Heart right ventricle (tissue), 16 donors: ENCODE data around the gene CFTR. TPM values are rescaled to one million over a fixed set of nuclear protein-coding genes. Genes with fewer than 3 reads are reported as not detected.

Experiments
- ATAC-seq, 8 donors: fragments of 200-7000 bp; cut with Tn5 transposase; one replicate each; pipeline ENCODE4 v1.9.1; 2020; ENCODE audit warnings: mild to moderate bottlenecking in 8 of 8, moderate library complexity in 8 of 8, moderate number of reproducible peaks in 1 of 8
- DNase-seq, 2 donors: peaks; one replicate each; pipeline ENCODE4 v3.0.0-alpha.2; 2020
- H3K27ac ChIP-seq, 10 donors: fragments of 200-600 bp; sonication (generic) in 2 of 10; one replicate each; pipeline versions ENCODE4 v1.5.0 to v1.8.0; 2020 to 2022; ENCODE audit warnings: mild to moderate bottlenecking in 3 of 10
- H3K27me3 ChIP-seq, 7 donors: fragments of 200-600 bp; one replicate each; pipeline ENCODE4 v1.8.0; 2021 to 2022; ENCODE audit warnings: mild to moderate bottlenecking in 2 of 7
- H3K36me3 ChIP-seq, 9 donors: fragments of 200-600 bp; sonication (generic) in 1 of 9; one replicate each; pipeline versions ENCODE4 v1.5.0 to v1.8.0; 2020 to 2022; ENCODE audit warnings: mild to moderate bottlenecking in 2 of 9
- H3K4me1 ChIP-seq, 9 donors: fragments of 200-600 bp; sonication (generic) in 1 of 9; one replicate each; pipeline versions ENCODE4 v1.5.0 to v1.8.0; 2020 to 2022; ENCODE audit warnings: mild to moderate bottlenecking in 4 of 9
- H3K4me3 ChIP-seq, 10 donors: fragments of 200-600 bp; sonication (generic) in 2 of 10; one replicate each; pipeline versions ENCODE4 v1.5.0 to v1.8.0; 2020 to 2022; ENCODE audit warnings: mild to moderate bottlenecking in 7 of 10, moderate library complexity in 2 of 10
- H3K9me3 ChIP-seq, 11 donors: fragments of 200-600 bp in 10 of 11; sonication (generic) in 2 of 11; one replicate each; pipeline versions ENCODE4 v1.5.0 to v1.8.0; 2013 to 2022; ENCODE audit warnings: mild to moderate bottlenecking in 2 of 11, control low read depth in 1 of 11, moderate library complexity in 1 of 11
- CTCF ChIP-seq, 9 donors: fragments of 200-600 bp; sonication (generic) in 2 of 9; IDR thresholded peaks; one replicate each; pipeline versions ENCODE4 v1.5.0 to v1.8.0; 2021 to 2022; ENCODE audit warnings: antibody characterized with exemption in 9 of 9, mild to moderate bottlenecking in 5 of 9, moderate library complexity in 1 of 9
- WGBS, 2 donors: extraction: QIAGEN DNeasy Blood & Tissue Kit; methylation state at CpG; one replicate each; pipeline ENCODE4 v1.1.7; 2013; ENCODE audit warnings: inconsistent platforms in 1 of 2; 5-methylcytosine and 5-hydroxymethylcytosine counted together
- intact Hi-C, 10 donors: fragments of 100-400 bp; cut with DNase I; formaldehyde crosslinking; loops; one replicate each; pipeline versions ENCODE4 v1.11.1 to v1.14.2; 2022
- polyA plus RNA-seq, 2 donors: library from polyadenylated mRNA; stranded (reverse); fragments of 200-250 nt; gene quantifications; one replicate each; pipeline ENCODE4 v1.2.3, GENCODE V29; 2013
- total RNA-seq, 10 donors: library from RNA; stranded (reverse); fragmentation: NEBNext Ultra II Directional in 3 of 10; extraction: Animal tissue kit (Norgen Biotek cat#: 25700) in 3 of 10; gene quantifications; one replicate each; pipeline versions ENCODE4 v1.2.1 to v1.2.4, GENCODE V29; 2021 to 2023
- donor health status: Arrhythmogenic right ventricular cardiomyopathy.
- donor health status: ischemic (EF 13 %, LVEDD 7.1; RV severe dilation, severe dysfunction).
- donor health status: healthy with polysubstance abuse.
- donor health status: DM: no; HTN: yes; CAD: no.
- donor health status: DM: no; HTN: no; CAD: no.
- donor health status: ischemic (EF 25% LVEDD 6.9; RV normal size, moderate dysfunction).
- donor health status: ischemic (EF 25% LVEDD 5.7; RV mildly dilated, moderate dysfunction).
- donor health status: healthy.
- donor health status: DM: yes; HTN: yes; CAD: no.
- donor health status: Ischemic cardiomyopathy.
- donor health status: ischemic (EF 35%, LVEDD 5.7; RV mildly dilated, moderate dysfunction).
- donor health status: nonischemic (EF 11% LVEDD 7.7; RV severe dilation, severe dysfunction).
- donor health status: DM: yes; HTN: yes; CAD: no.
- donor health status: PGD.
- donor health status: ischemic (EF 29% LVEDD 5.4; RV normal size, mild dysfunction).
- donor health status: nonischemic (EF 23%, LVEDD 6.1; RV moderate dilation, normal function).

Gene CFTR
- total and polyA plus RNA-seq, 12 donors, result 0.06 to 0.95 (median 0.25) TPM; not detected in 2

- Histone ChIP-seq H3K36me3 (peaks cover 0 to 28% (median 0%) of the 10 kb centered on the region in 9 donors), H3K9me3 (no peaks in the 10 kb centered on the region), H3K27ac (no peak overlapping the region), H3K4me1 (no peaks in the 10 kb centered on the region), H3K27me3 (no peaks in the 10 kb centered on the region), H3K4me3 (no peak overlapping the region)
- TF ChIP-seq CTCF (IDR thresholded peaks at IDR 0.05), result no peak
- WGBS, 2 donors, result 74 to 92% methylated on average over 4 to 5 of the region's 5 CpGs
- no peak for DNase-seq
- no peak for ATAC-seq
- intact Hi-C loops, result loop anchor here in 8 of 10 donors (2.0 to 10.0 kb wide), 3 partner anchors 260 to 316 kb away; no protein-coding TSS in a partner anchor
Observed at GRCh38 chr7:117716707-117717299, 237.0 kb downstream of the CFTR start.

- ATAC-seq (no peak), DNase-seq (no peak)
- Histone ChIP-seq H3K4me1 (no peaks in the 10 kb centered on the region), H3K36me3 (peaks cover 0 to 28% (median 0%) of the 10 kb centered on the region in 9 donors), H3K4me3 (no peak overlapping the region), H3K9me3 (no peaks in the 10 kb centered on the region), H3K27me3 (no peaks in the 10 kb centered on the region), H3K27ac (no peak overlapping the region)
- intact Hi-C loops, result loop anchor here in 8 of 10 donors (2.0 to 10.0 kb wide), 3 partner anchors 260 to 317 kb away; no protein-coding TSS in a partner anchor
- WGBS, 2 donors, result 95 to 99% methylated on average over 2 of the region's 2 CpGs
- no peak for TF ChIP-seq CTCF (IDR thresholded peaks at IDR 0.05)
Observed at GRCh38 chr7:117717357-117717756, 237.5 kb downstream of the CFTR start.

Other genes starting within 250 kb of the CFTR start
- gene WNT2, start 157.0 kb upstream of the CFTR start, total RNA-seq, result 1 to 10 TPM in 1 of 10 donors, under 1 TPM in 6, not detected in 3; 0.08 to 1.4 (median 0.17) TPM
- under 1 TPM; 0.07 to 0.09 TPM for gene WNT2, start 157.0 kb upstream of the CFTR start, polyA plus RNA-seq
- not detected for gene ASZ1, start 52.5 kb upstream of the CFTR start, total RNA-seq
- not detected for gene ASZ1, start 52.5 kb upstream of the CFTR start, polyA plus RNA-seq